GM06990 (cell line): ENCODE measurements around the gene FZD7.

Experiments used
- DNase-seq: peaks from one replicate; pipeline ENCODE4 v3.0.0-alpha.2; 2011; ENCODE audit not compliant: insufficient read length; ENCODE audit errors: extremely low read depth
- H3K27me3 ChIP-seq: replicated peaks from 2 replicates; pipeline ENCODE4 v1.6.0; 2011; ENCODE audit warnings: low read length; ENCODE audit not compliant: control insufficient read depth, insufficient read depth
- H3K36me3 ChIP-seq: 2 replicates; pipeline ENCODE4 v1.5.1; 2011; ENCODE audit warnings: low read length; ENCODE audit not compliant: control insufficient read depth, insufficient read depth
- H3K4me3 ChIP-seq: replicated peaks from 2 replicates; pipeline ENCODE4 v1.5.1; 2011; ENCODE audit warnings: low read depth, mild to moderate bottlenecking, control low read depth, low read length
- TF ChIP-seq, protein P1 (sequence below): IDR thresholded peaks from 2 replicates; pipeline ENCODE4 v1.5.1; 2011; ENCODE audit warnings: low read length, control low read depth, mild to moderate bottlenecking, inconsistent platforms; ENCODE audit not compliant: insufficient read depth, poor library complexity, severe bottlenecking

The FZD7 gene

GRCh38 chr2:202052235-202052634, 18.6 kb downstream of the FZD7 start:
- Histone ChIP-seq H3K4me3 (no peak overlapping the region), H3K27me3 (no peaks in the 10 kb centered on the region), H3K36me3 (no peaks in the 10 kb centered on the region)
- TF ChIP-seq, protein P1, sequence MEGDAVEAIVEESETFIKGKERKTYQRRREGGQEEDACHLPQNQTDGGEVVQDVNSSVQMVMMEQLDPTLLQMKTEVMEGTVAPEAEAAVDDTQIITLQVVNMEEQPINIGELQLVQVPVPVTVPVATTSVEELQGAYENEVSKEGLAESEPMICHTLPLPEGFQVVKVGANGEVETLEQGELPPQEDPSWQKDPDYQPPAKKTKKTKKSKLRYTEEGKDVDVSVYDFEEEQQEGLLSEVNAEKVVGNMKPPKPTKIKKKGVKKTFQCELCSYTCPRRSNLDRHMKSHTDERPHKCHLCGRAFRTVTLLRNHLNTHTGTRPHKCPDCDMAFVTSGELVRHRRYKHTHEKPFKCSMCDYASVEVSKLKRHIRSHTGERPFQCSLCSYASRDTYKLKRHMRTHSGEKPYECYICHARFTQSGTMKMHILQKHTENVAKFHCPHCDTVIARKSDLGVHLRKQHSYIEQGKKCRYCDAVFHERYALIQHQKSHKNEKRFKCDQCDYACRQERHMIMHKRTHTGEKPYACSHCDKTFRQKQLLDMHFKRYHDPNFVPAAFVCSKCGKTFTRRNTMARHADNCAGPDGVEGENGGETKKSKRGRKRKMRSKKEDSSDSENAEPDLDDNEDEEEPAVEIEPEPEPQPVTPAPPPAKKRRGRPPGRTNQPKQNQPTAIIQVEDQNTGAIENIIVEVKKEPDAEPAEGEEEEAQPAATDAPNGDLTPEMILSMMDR: no peak
- no peak for DNase-seq

GRCh38 chr2:202054679-202055078, 21.0 kb downstream of the FZD7 start:
- Histone ChIP-seq H3K27me3 (no peaks in the 10 kb centered on the region), H3K4me3 (no peak overlapping the region), H3K36me3 (no peaks in the 10 kb centered on the region)
- TF ChIP-seq, protein P1: no peak
- DNase-seq: no peak

DNA sequence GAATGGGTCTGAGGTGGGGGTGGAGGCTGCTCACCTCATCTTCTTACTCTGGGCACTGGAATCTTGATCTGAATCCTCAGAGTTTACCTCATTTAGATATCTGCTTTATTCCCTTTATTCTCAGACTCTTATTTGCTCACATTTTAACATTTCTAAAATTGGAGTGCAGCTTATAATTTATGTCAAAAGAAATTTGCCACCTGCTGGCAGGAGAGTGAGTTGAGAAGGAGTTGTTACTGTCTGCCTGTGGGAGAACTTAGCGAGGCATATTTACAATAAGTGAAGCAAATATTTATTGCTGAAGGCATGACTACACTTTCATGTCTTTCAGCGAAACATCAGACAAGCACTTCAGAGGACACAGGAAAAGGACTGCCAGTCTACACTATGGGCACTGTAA, 23.0 kb downstream of the FZD7 start:
- H3K27me3 ChIP-seq: no peaks in the 10 kb centered on the region
- H3K4me3 ChIP-seq: no peak overlapping the region
- DNase-seq: no peak
- no peaks in the 10 kb centered on the region for H3K36me3 ChIP-seq
- TF ChIP-seq, protein P1: peak; percentile 31

GRCh38 chr2:202060218-202060617, 26.6 kb downstream of the FZD7 start:
- H3K36me3 ChIP-seq: no peaks in the 10 kb centered on the region
- no peaks in the 10 kb centered on the region for H3K27me3 ChIP-seq
- no peak overlapping the region for H3K4me3 ChIP-seq
- TF ChIP-seq, protein P1: peak; percentile 27
- DNase-seq: no peak

- TF ChIP-seq, protein P1: no peak
- H3K36me3 ChIP-seq: no peaks in the 10 kb centered on the region
- H3K27me3 ChIP-seq: no peaks in the 10 kb centered on the region
- no peak for DNase-seq
- H3K4me3 ChIP-seq: no peak overlapping the region
Measured at GRCh38 chr2:202061695-202062094, 28.0 kb downstream of the FZD7 start.

DNA sequence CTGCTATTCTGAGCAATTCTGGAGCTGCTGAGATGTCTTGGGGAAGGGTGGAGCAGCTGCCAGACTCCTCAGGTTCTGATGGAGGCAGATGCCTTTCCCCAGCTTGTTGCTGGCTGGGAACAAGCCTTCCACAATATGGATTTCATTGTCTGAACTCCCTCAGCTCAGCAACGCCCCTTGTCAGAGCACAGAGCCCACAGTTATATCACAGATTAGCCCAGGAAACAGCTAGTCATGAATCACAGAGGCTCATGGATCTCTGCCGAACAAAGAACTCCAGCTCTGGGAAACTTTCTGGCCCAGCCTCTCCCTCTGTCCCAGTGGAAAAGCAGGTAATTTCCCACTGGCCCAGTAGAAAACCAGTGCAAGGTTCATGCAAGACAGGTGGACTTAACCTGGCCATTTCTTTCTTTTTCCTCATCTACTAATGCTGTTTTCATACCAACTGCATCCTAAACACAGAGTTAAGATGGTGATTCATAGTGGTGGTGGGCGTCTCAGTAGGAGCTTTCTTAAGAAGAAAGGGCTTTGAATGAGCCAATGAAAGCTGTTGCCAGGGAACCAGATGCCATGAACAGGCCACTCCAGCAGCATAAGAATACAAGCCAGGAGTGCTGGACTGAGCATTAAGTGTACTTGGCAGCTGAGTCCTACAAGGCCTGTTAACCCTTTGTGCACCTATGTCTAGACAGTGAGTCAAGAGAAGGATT, 30.7 kb downstream of the FZD7 start:
- DNase-seq: no peak
- Histone ChIP-seq H3K36me3 (no peaks in the 10 kb centered on the region), H3K4me3 (no peak overlapping the region)

More for the DNA sequence above, 30.7 kb downstream of the FZD7 start:
- no peaks in the 10 kb centered on the region for H3K27me3 ChIP-seq
- TF ChIP-seq, protein P1: no peak
